HTERT RPE-1 (cell line): Measurements from ENCODE around the gene GPR148.
"Not testable (repeated sequence)": the region's sequence is repeated elsewhere in the genome, so short reads cannot be mapped to it uniquely, and the experiment has no call there.

Source experiments
- in situ Hi-C: fragments of 300-500 bp; cut with MboI; formaldehyde crosslinking; loops from 4 replicates; pipeline ENCODE4 v1.14.3; 2020; ENCODE audit warnings: low sequenced_read_pairs

GPR148 gene

GRCh38 chr2:130728549-130729316 is at the start of gene GPR148:
Gene GPR148, plus strand, starts transcription at chr2:130729070. Its CDS starts 82 bp downstream, at chr2:130729152.
- in situ Hi-C loops, result no loop called here

GRCh38 chr2:130692041-130692770 is 36.7 kb upstream of the GPR148 start:
- in situ Hi-C loops, result not testable (repeated sequence)

GRCh38 chr2:130693474-130693873 is 35.4 kb upstream of the GPR148 start:
- in situ Hi-C loops, result not testable (repeated sequence)

GRCh38 chr2:130703250-130703649 is 25.6 kb upstream of the GPR148 start:
- in situ Hi-C loops, result not testable (repeated sequence)

- in situ Hi-C loops, result not testable (repeated sequence)
Measured at GRCh38 chr2:130714795-130715194, 14.1 kb upstream of the GPR148 start.

- in situ Hi-C loops, result no loop called here
Measured at GRCh38 chr2:130720036-130720435, 8.8 kb upstream of the GPR148 start.

GRCh38 chr2:130720528-130720927 is 8.3 kb upstream of the GPR148 start:
- in situ Hi-C loops, result no loop called here

GRCh38 chr2:130724455-130724854 is 4.4 kb upstream of the GPR148 start:
- in situ Hi-C loops, result no loop called here

- in situ Hi-C loops, result no loop called here
Measured at GRCh38 chr2:130726614-130727180, 2.2 kb upstream of the GPR148 start.

- in situ Hi-C loops, result no loop called here
Measured at GRCh38 chr2:130727286-130727924, 1.5 kb upstream of the GPR148 start.

- in situ Hi-C loops, result no loop called here
Measured at GRCh38 chr2:130728007-130728454, 839 bp upstream of the GPR148 start.

GRCh38 chr2:130729322-130730299 is 741 bp downstream of the GPR148 start:
- in situ Hi-C loops, result no loop called here

GRCh38 chr2:130732257-130732656 is 3.4 kb downstream of the GPR148 start:
- in situ Hi-C loops, result not testable (repeated sequence)

GRCh38 chr2:130735200-130735599 is 6.3 kb downstream of the GPR148 start:
- in situ Hi-C loops, result no loop called here

- in situ Hi-C loops, result no loop called here
Measured at GRCh38 chr2:130736487-130736886, 7.6 kb downstream of the GPR148 start.

GRCh38 chr2:130737592-130737991 is 8.7 kb downstream of the GPR148 start:
- in situ Hi-C loops, result no loop called here

GRCh38 chr2:130740671-130741070 is 11.8 kb downstream of the GPR148 start:
- in situ Hi-C loops, result no loop called here

- in situ Hi-C loops, result no loop called here
Measured at GRCh38 chr2:130743278-130743677, 14.4 kb downstream of the GPR148 start.

GRCh38 chr2:130744287-130745117 is 15.6 kb downstream of the GPR148 start:
- in situ Hi-C loops, result no loop called here
